Measurements from ENCODE around the gene ASB16. TPM values are rescaled to one million over a fixed set of nuclear protein-coding genes. Genes with fewer than 3 reads are reported as not detected.
"Not testable (repeated sequence)": the region's sequence is repeated elsewhere in the genome, so short reads cannot be mapped to it uniquely, and the experiment has no call there.

The ASB16 gene
- total RNA-seq, 1 donor from 2014 or later: not detected

DNA sequence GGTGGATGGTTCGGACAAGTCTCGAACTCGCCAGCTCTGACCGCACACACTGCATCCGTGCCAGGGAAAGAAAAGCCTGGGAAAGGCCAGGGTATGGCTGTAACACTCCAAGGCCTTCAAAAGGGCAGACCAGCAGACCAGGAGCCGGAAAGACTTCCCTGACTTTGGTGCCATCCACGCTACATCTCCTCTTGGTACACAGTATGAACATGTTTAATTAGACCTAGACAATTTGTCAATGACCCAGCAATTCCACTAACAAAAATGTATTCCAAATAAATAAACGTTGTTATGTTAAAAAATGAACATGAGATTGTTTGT, 46.4 kb upstream of the ASB16 start:
- Histone ChIP-seq H3K4me2 (peak overlapping the region; percentile 75), H3F3A (ENCODE audit: low read depth) (peaks cover 34% of the 10 kb centered on the region), H3K79me2 (ENCODE audit: low read depth) (peaks cover 26% of the 10 kb centered on the region), H3K27ac (no peak overlapping the region), H3K4me1 (peaks cover 31% of the 10 kb centered on the region), H3K4me3 (peak overlapping the region; percentile 98), H3K9me3 (ENCODE audit: low read depth) (no peaks in the 10 kb centered on the region), H3K36me3 (no peaks in the 10 kb centered on the region), H3K27me3 (peaks cover 4% of the 10 kb centered on the region), H2AFZ (replicated peaks) (peak overlapping the region; percentile 95), H3K9ac (no peak overlapping the region), H4K20me1 (ENCODE audit: low read depth) (peaks cover 39% of the 10 kb centered on the region)
- Mint-ChIP-seq H3K9me3 (no peaks in the 10 kb centered on the region), H3K27ac (peak overlapping the region; percentile 93), H3K4me3 (peak overlapping the region; percentile 95), H3K36me3 (no peaks in the 10 kb centered on the region), H3K27me3 (ENCODE audit: insufficient read depth, low read depth) (peaks cover 4% of the 10 kb centered on the region), H3K4me1 (peaks cover 35% of the 10 kb centered on the region)
- DNase-seq (ENCODE audit: low spot score): no peak
- TF ChIP-seq EZH2 (IDR thresholded peaks at IDR 0.05) (no peak), EZH2phosphoT487 (IDR thresholded peaks at IDR 0.05) (no peak), CTCF (IDR thresholded peaks at IDR 0.05) (no peak)

GRCh38 chr17:44128383-44128782, 42.1 kb upstream of the ASB16 start:
- DNase-seq (ENCODE audit: low spot score): no peak
- Histone ChIP-seq H3K27ac (no peak overlapping the region), H3K4me1 (peaks cover 4% of the 10 kb centered on the region), H3F3A (ENCODE audit: low read depth) (peaks cover 7% of the 10 kb centered on the region), H3K4me2 (no peak overlapping the region), H4K20me1 (ENCODE audit: low read depth) (no peaks in the 10 kb centered on the region), H3K79me2 (ENCODE audit: low read depth) (no peaks in the 10 kb centered on the region), H3K9ac (no peak overlapping the region), H3K36me3 (no peaks in the 10 kb centered on the region), H3K27me3 (no peaks in the 10 kb centered on the region), H3K9me3 (ENCODE audit: low read depth) (no peaks in the 10 kb centered on the region), H3K4me3 (no peak overlapping the region), H2AFZ (replicated peaks) (no peak overlapping the region)
- no peak overlapping the region for H3K27ac Mint-ChIP-seq
- H3K9me3 Mint-ChIP-seq: no peaks in the 10 kb centered on the region
- H3K36me3 Mint-ChIP-seq: no peaks in the 10 kb centered on the region
- H3K4me3 Mint-ChIP-seq: no peak overlapping the region
- peaks cover 2% of the 10 kb centered on the region for H3K27me3 Mint-ChIP-seq (ENCODE audit: insufficient read depth, low read depth)
- TF ChIP-seq EZH2phosphoT487 (IDR thresholded peaks at IDR 0.05) (no peak), CTCF (IDR thresholded peaks at IDR 0.05) (no peak), EZH2 (IDR thresholded peaks at IDR 0.05) (no peak)
- H3K4me1 Mint-ChIP-seq: peaks cover 12% of the 10 kb centered on the region

GRCh38 chr17:44130693-44131349, 39.7 kb upstream of the ASB16 start:
- no peaks in the 10 kb centered on the region for H3F3A ChIP-seq (ENCODE audit: low read depth)
- peak overlapping the region; percentile 48 for H3K4me3 Mint-ChIP-seq
- no peak for TF ChIP-seq EZH2phosphoT487 (IDR thresholded peaks at IDR 0.05)
- TF ChIP-seq CTCF (IDR thresholded peaks at IDR 0.05): no peak
- no peak for TF ChIP-seq EZH2 (IDR thresholded peaks at IDR 0.05)
- no peaks in the 10 kb centered on the region for H3K79me2 ChIP-seq (ENCODE audit: low read depth)
- no peak overlapping the region for H2AFZ ChIP-seq (replicated peaks)
- no peak overlapping the region for H3K4me3 ChIP-seq
- no peak overlapping the region for H3K4me2 ChIP-seq
- no peaks in the 10 kb centered on the region for H3K9me3 ChIP-seq (ENCODE audit: low read depth)
- no peaks in the 10 kb centered on the region for H3K36me3 Mint-ChIP-seq
- H3K27ac ChIP-seq: no peak overlapping the region
- H3K27ac Mint-ChIP-seq: peak overlapping the region; percentile 60
- no peak for DNase-seq (ENCODE audit: low spot score)
- H3K4me1 ChIP-seq: no peaks in the 10 kb centered on the region
- H3K36me3 ChIP-seq: no peaks in the 10 kb centered on the region
- no peaks in the 10 kb centered on the region for H3K9me3 Mint-ChIP-seq
- H3K27me3 ChIP-seq: no peaks in the 10 kb centered on the region
- peaks cover 8% of the 10 kb centered on the region for H3K4me1 Mint-ChIP-seq
- peaks cover 2% of the 10 kb centered on the region for H3K27me3 Mint-ChIP-seq (ENCODE audit: insufficient read depth, low read depth)
- no peak overlapping the region for H3K9ac ChIP-seq
- H4K20me1 ChIP-seq (ENCODE audit: low read depth): no peaks in the 10 kb centered on the region

DNA sequence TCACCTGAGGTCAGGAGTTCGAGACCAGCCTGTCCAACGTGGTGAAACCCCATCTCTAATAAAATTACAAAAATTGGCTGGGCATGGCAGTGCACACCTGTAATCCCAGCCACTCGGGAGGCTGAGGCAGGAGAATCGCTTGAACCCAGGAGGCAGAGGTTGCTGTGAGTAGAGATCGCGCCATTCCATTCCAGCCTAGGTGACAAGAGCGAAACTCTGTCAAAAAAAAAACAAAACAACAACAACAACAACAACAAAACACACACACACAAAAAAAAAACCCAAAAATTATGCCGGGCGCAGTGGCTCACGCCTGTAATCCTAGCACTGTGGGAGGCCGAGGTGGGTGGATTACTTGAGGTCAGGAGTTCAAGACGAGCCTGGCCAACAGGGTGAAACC, 39.1 kb upstream of the ASB16 start:
- not testable (repeated sequence) for H3K79me2 ChIP-seq (ENCODE audit: low read depth); H3K4me1 ChIP-seq; H3K27me3 Mint-ChIP-seq (ENCODE audit: insufficient read depth, low read depth); H3K9me3 Mint-ChIP-seq; H4K20me1 ChIP-seq (ENCODE audit: low read depth); H3K27ac Mint-ChIP-seq; H3K4me1 Mint-ChIP-seq; H3K9me3 ChIP-seq (ENCODE audit: low read depth); H3K4me3 ChIP-seq; H3K36me3 ChIP-seq; H3K4me3 Mint-ChIP-seq; H3K36me3 Mint-ChIP-seq; H3K27me3 ChIP-seq; H3K4me2 ChIP-seq; H3F3A ChIP-seq (ENCODE audit: low read depth); H3K27ac ChIP-seq; DNase-seq (ENCODE audit: low spot score); H3K9ac ChIP-seq; H2AFZ ChIP-seq (replicated peaks)

Data from neural progenitor cell (in vitro differentiated cells).